HG03135 (cell line): ENCODE measurements around the gene ISOC2.
"Not testable (repeated sequence)": the region's sequence is repeated elsewhere in the genome, so short reads cannot be mapped to it uniquely, and the experiment has no call there.

ENCODE experiments used
- ATAC-seq: cut with Tn5 transposase; IDR thresholded peaks from one replicate; pipeline ENCODE4 v1.9.1; 2021; ENCODE audit warnings: mild to moderate bottlenecking, moderate library complexity; ENCODE audit not compliant: unreplicated experiment

The ISOC2 gene

GRCh38 chr19:55443045-55443823 is 18.2 kb downstream of the ISOC2 start, which contains the start of gene SHISA7:
Gene SHISA7 (minus strand): TSS chr19:55443300. CDS start chr19:55442863, 437 bp downstream.
- no peak for ATAC-seq

GRCh38 chr19:55442372-55442961 is 19.0 kb downstream of the ISOC2 start:
- no peak for ATAC-seq

- no peak for ATAC-seq
Observed at GRCh38 chr19:55441692-55442321, 19.6 kb downstream of the ISOC2 start.

GRCh38 chr19:55441319-55441691 is 20.1 kb downstream of the ISOC2 start:
- ATAC-seq, result no peak

- ATAC-seq, result no peak
Observed at GRCh38 chr19:55440411-55441105, 20.9 kb downstream of the ISOC2 start.

GRCh38 chr19:55439052-55439451 is 22.4 kb downstream of the ISOC2 start:
- no peak for ATAC-seq

GRCh38 chr19:55437410-55437809 is 24.0 kb downstream of the ISOC2 start:
- no peak for ATAC-seq

- no peak for ATAC-seq
Observed at GRCh38 chr19:55436847-55437246, 24.6 kb downstream of the ISOC2 start.

- ATAC-seq, result no peak
Observed at GRCh38 chr19:55435020-55435419, 26.4 kb downstream of the ISOC2 start.

- ATAC-seq, result no peak
Observed at GRCh38 chr19:55434356-55434919, 27.0 kb downstream of the ISOC2 start.

GRCh38 chr19:55433292-55433691 is 28.1 kb downstream of the ISOC2 start:
- no peak for ATAC-seq

GRCh38 chr19:55432241-55432959 is 29.0 kb downstream of the ISOC2 start:
- no peak for ATAC-seq

- ATAC-seq, result no peak
Observed at GRCh38 chr19:55431183-55431582, 30.3 kb downstream of the ISOC2 start.

- ATAC-seq, result no peak
Observed at GRCh38 chr19:55426042-55426441, 35.4 kb downstream of the ISOC2 start.

- ATAC-seq, result no peak
Observed at GRCh38 chr19:55424518-55424917, 36.9 kb downstream of the ISOC2 start.

GRCh38 chr19:55423225-55424005 is 38.0 kb downstream of the ISOC2 start:
- ATAC-seq, result no peak

GRCh38 chr19:55421281-55421680 is 40.2 kb downstream of the ISOC2 start:
- not testable (repeated sequence) for ATAC-seq

- ATAC-seq, result no peak
Observed at GRCh38 chr19:55419624-55420236, 41.7 kb downstream of the ISOC2 start.

- ATAC-seq, result no peak
Observed at GRCh38 chr19:55419103-55419502, 42.3 kb downstream of the ISOC2 start.
